NCI-H69 (cell line): ENCODE measurements around the gene SLC6A2.
A peak's percentile ranks its signal among the peaks of the same experiment; 100 is the strongest.
"Not testable (repeated sequence)": the region's sequence is repeated elsewhere in the genome, so short reads cannot be mapped to it uniquely, and the experiment has no call there.

Experiments
- DNase-seq: peaks from one replicate; lab custom pipeline; 2025; lab: John Stamatoyannopoulos, UW

SLC6A2 gene

DNA sequence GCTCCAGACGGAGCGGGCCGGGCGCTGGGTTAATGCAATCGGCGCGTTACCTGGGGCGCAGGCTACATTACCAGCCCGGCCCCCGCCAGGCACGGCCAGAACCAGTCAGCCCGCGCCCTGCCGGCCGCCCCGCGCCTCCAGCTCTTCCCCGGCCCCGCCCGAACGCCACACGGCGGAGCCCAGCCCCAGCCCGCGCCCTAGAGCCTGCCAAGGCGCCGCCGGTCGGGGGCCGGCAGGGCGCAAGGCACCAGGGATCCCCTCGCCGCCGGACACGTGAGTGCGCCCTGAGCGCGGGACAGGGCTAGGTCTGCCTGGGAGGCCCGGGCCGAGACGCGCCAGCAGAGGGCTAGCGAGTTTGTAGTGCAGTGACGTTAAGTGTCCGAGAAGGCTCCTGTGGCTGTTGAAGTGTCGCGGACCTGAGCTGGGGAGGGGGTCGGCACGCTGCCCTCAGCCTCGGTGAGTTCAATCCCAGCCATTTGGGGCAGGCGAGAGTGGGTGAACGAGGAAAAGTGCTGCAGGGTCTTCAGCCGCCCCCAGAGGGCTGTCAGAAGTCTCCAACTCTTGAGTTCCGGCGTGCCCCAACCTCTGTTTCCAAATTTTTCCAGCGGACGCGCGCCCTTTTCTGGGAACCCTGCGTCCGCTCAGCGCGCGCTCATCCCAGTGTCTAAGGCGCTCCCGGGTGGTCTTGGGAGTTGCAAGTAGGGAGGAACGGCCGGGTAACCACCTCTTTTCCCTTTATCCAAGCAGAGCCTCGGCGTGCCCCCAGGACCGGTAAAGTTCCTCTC, at the start of gene SLC6A2:
SLC6A2 (plus strand) TSS at position 92 of the 785 bp plus-strand sequence. CDS start 707 bp downstream, outside the sequence.
- peak; percentile 6 for DNase-seq

DNA sequence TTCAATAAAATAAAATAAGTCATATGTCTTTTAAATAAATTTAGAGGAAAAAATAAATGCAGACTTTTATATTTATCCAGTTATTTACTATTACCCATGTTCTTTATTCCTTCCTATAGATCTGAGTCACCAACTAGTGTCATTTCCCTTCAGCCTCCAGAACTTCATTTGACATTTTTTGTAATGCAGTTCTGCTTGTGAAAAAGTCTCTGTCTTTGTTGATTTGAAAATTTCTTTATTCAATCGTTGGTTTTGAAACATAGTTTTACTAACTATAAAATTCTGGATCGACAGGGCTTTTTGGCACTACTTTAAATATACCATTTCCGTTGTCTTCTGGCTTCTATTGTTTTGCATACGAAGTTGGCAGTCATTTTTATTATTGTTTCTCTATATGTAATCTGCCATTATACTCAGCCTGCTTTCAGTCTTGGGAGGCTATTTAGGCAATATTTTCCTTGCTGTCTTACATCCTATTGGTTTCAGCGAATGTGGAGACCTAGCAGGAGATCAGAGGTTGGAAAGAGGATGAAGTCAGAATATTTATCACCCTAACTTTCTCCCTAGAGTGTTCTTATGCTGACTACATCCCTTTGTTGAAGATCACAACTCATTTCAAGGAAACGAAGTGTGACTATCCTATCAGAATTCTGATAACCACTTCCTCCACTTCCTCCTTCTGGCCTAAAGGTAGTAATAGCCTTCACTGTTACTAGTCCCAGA, 42.0 kb upstream of the SLC6A2 start:
- DNase-seq: no peak

DNA sequence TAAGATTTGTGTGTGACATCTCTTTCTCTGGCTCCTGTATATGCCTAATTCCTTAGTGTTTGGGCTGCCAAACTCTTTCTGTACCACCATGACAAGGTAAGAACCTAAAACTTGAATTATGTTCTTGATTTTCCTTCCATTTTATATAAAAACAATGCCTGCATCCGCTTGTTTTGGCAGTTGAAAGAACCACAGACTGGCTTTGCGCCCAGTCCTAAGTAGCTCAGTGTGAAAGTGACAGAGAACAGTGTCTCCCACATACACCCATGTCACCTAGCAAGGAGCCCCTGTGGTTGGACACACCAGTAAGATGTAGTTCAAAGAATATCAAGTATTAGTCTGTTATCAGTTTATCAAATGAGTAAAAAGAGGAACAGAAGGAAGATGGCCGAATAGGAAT, 40.7 kb upstream of the SLC6A2 start:
- no peak for DNase-seq

DNA sequence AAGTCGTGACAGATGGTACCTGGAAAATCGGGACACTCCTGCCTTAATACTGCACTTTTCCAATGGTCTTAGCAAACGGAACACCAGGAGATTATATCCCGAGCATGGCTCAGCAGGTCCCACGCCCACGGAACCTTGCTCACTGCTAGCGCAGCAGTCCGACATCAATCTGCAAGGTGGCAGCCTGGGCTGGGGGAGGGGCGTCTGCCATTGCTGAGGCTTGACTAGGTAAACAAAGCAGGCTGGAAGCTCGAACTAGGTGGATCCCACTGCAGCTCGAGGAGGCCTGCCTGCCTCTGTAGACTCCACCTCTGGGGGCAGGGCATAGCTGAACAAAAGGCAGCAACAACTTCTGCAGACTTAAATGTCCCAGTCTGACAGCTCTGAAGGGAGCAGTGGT, 40.1 kb upstream of the SLC6A2 start:
- not testable (repeated sequence) for DNase-seq

DNA sequence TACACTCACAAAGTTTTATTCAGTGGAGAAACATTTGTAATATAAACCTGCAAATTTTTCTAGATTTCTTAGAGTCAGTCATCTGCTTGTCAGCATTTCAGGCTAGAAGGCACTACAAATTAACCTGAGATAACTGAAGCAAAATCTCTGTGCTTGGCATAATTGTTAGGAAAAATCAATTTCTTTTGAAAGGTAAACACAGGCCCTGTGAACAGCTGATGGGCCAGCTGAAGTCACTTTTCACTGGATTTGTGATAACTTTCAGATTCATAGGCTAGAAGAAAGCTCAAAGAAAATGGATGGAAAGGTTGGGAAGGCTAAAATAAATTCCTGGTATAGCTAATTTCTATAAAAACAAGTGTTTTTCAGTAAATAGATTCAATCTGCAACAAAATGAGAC, 34.0 kb upstream of the SLC6A2 start:
- no peak for DNase-seq

DNA sequence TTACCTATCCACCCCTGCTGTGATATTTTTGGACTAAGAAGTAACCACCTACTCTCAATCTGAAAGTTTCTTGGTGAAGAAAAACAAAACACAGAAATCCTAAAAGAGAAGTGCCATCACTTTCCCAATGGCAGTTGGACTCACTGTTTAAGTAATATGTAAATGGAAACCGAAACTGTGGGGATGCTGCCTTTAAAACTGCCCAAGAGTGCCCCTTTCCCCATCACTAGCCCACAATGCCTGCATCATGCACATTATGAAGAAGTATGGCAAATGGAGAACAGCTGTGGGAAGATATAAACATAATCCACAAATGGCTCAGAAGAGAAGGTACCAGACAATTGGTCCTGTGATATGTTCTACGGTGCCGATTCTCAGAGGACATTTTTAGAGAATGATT, 33.5 kb upstream of the SLC6A2 start:
- no peak for DNase-seq

DNA sequence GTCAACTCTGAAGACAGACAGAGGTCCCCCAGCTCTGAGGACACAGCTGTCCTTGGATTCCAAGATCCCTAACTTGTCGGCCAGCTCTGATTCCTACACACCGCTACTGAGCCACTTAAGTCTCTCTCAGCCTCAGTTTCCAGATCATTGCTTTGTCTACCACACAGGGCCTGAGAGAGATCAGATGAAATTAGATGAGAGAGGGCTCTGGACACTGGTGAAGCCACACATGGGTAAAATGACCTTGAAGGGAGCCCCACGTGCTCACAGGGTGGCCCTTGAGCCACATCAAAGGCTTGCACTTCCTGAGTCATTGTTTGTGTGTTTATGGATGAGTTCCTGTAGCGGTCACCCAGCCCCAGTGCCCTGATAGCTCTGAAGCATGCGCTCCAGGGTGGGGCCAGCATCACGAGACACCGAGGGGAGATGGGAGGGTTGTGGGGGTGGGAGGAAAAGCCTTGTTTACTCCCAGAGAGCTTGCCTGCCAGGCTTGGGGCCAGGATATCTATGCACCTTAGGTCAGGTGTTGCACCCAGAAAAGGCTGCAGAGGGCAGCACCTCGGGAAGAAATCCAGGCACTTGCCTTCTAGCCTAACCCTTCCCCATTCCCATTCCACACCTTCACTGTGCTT, 32.7 kb upstream of the SLC6A2 start:
- DNase-seq: peak; percentile 2

DNA sequence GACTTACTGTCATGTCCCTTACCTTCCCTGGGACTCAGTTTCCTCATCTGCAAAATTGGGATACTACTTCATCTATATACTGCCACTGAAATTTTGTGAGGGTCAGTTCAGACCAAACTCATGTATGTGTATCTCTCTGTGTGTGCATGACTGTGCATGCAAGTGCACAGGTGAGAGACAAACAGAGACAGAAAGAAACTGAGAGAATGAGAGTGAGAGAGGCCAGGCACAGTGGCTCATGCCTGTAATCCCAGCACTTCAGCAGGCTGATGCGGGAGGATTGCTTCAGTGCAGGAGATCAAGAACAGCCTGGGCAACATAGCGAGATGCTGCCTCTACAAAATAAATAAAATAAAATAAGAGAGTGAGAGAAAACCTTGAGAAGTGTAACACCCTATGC, 32.1 kb upstream of the SLC6A2 start:
- no peak for DNase-seq

DNA sequence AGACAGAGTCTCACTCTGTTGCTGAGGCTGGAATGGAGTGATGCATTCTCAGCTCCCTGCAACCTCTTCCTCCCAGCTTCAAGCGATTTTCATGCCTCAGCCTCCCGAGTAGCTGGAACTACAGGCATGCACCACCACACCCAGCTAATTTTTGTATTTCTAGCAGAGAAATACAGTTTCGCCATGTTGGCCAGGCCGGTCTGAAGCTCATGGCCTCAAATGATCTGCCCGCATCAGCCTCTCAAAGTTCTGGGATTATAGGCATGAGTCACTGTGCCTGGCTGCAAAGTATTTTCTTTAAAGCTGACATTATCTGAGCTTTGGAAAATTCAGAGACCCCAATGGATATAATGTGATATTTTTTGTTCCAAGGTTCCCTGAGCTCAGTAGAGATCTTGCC, 31.1 kb upstream of the SLC6A2 start:
- DNase-seq: no peak

DNA sequence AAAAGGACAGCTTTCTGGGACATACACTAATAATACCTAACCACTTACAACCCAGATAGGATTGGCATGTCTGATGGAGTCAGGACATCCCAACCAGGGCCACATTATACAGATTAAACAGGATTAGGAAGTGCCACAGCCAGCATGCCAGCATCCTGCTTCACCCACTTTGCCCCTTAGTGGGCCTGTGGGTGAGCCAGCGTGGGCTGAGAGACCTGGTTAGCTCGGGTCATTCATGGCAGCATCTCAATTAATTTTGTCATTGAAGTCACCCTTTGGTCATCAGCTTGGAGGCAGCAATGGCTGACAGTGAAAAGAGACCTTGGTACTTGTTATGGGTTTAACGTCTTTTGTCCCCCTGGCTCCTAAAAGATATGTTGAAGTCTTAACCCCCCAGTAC, 29.9 kb upstream of the SLC6A2 start:
- no peak for DNase-seq

DNA sequence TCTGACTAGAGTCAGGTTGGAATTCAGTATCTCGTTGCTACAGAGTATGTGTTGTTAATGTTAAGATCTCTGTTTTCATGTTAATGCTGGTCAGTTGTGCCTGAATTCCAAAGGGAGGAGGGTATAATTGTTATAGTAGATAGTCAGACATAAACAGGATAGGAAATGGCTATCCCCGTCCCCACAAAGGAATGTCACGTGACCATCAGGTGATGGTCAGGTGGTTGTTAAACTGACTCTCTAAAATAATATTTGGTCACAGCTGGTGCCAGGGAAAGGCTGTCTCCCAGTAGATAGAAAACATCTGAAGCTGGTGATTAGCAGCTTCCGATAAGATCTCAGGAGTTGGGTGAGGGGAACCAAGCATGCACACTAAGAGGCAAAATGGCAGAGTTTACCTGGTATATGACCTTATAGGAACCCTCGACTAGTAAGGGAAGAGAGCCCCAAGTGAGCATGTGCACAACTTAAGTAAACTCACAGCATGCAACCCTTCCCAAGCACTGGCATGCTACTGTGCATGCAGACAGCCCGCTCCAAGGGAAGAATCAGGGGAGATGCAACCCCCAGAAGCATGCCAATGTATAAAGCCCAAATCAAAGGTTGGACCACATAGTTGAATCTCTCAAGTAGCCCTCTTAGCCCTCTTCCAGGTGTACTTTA, 27.4 kb upstream of the SLC6A2 start:
- no peak for DNase-seq

DNA sequence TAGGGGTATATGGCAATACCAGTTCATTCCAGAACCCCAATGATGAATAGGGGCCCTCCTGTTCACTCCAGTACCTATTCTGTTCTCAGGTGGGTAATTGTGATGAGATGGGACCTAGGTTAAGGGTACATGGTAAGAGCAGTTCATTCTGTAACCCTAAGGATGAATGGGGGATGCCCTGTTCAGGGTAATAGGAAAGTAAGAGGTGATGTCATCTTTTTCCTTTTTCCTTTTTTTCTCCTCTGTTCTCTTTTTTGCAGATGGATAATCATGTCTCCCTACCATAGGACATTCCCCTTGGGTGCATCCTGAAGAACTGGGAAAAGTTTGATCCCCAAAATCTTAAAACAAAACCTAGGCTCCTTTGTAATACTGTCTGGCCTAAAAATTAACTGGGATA, 25.0 kb upstream of the SLC6A2 start:
- DNase-seq: no peak

DNA sequence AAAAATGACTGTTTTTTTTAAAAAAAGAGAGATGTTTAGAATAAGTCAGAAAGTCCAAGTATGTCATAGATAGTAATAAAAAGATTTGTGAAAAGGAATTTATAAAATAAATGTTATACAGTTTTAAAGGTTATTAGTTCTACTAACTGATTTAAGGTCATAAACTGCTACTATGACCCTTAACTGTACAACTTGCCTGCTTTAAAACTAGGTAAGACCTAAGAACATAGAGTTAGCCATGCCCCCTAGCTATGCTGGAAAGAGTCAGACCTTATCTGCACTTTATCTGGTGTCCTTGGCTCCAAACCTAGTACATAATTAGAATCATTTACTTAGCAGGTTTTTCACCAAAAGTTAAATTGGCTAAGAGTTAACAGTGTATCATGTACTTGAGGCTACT, 23.5 kb upstream of the SLC6A2 start:
- DNase-seq: no peak

DNA sequence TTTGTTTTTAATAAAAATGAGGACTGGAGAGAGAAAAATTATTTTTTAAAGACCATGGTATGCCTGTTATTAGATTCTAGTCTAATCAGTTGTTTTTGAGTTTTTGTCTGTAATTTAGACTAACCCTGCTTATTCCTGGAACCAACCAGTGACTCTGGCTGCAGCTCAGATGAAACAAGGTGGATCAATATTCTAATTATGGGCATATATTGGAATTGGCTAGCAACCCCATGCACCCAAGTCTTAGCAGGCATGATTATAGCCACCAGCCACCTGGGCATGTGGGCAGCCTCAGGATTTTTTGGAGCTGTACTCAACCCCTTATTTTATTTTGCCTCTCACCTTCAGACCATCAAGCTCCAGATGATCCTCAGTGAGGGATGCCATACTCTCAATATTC, 21.6 kb upstream of the SLC6A2 start:
- no peak for DNase-seq

DNA sequence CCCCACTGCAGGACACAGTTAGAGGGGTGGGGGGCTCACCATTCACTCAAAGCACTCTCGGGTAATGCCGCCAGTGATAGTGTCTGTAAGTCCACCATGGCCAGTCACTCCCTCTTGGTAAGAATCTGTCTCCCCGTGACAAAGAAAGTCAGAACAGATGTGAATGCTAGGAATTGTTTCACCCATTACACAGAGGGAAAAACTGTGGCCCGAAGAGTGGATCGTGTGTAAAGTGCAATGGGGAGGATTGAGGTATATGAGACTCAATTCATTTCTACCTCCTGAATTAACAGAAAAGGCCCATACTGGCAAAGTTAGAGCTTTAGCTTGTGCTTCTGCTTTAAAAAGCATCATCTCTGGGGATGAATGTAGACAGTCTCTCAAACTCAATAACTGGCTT, 17.5 kb upstream of the SLC6A2 start:
- DNase-seq: no peak

DNA sequence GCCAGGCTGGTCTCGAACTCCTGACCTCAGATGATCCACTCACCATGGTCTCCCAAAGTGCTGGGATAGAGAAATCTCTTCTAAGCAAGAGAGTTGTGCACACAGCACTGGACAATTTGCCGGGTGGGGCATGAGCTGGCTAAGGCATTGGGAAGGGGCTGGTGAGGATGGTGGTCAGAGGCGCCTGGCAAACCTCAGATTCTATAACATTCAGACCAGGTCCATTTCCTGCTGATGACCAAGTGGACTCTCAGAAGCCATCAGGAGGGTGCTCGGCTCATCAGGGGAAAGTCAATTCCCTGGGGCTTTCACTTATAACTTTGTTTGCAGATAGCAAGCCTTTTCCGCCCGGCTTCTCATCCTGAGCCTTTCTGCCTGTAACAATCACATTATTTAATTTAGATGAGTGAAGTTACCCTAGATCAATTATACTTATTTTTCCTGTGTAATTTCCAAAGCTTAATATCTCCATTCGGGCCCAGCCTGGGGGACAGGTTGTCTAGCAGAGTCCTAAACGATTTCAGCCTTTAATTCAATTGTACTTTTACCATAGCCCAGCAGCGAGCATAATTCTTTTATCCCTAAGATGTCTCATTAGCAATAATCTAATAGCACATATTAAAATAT, 15.0 kb upstream of the SLC6A2 start:
- DNase-seq: no peak

DNA sequence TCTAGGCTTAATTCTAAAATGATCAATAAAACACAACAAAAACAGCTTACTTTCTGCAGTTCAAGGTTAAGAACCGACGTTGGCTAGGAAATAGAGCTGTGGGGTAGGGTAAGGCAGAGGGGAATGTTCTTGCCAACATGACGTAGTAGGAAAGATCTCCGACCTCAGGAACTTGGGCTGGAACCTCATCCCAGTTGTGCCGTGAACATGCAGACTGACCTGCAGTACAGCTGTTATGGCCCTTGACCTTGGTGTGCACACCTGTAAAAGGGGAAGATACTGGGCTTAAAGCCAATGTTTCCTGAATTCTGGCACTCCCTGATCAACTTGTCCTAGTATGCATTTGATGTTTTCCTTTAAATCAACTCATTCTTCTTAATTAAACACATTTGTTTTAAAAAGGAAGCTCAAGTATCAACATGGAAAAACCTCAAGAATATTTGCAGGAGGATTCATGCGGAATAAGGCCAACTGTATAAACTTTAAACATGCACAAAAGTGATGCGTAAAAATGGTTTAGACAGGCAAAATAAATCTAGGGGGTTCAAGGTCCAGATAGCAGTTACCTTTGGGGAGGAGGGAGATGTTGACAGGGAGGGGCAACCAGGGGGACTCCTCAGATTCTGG, 14.2 kb upstream of the SLC6A2 start:
- no peak for DNase-seq

DNA sequence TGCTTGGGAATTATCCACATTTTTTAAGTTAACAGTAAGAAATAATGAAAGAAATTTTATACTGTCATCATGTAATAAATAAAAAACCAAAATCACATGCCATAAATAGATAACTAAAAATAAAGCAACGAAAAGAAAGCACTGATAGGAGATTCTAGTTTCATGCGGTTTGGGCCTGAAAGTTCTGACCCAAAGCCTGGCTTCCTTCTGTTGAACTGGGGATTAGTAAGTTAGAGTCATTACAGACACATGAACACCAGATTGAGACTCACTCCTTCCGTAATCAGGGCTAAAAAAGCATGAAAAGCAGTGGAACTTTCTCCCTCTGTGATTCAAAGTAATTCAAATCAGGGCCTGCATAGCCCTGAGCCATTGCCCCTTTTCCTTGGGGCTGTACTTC, 13.2 kb upstream of the SLC6A2 start:
- no peak for DNase-seq

DNA sequence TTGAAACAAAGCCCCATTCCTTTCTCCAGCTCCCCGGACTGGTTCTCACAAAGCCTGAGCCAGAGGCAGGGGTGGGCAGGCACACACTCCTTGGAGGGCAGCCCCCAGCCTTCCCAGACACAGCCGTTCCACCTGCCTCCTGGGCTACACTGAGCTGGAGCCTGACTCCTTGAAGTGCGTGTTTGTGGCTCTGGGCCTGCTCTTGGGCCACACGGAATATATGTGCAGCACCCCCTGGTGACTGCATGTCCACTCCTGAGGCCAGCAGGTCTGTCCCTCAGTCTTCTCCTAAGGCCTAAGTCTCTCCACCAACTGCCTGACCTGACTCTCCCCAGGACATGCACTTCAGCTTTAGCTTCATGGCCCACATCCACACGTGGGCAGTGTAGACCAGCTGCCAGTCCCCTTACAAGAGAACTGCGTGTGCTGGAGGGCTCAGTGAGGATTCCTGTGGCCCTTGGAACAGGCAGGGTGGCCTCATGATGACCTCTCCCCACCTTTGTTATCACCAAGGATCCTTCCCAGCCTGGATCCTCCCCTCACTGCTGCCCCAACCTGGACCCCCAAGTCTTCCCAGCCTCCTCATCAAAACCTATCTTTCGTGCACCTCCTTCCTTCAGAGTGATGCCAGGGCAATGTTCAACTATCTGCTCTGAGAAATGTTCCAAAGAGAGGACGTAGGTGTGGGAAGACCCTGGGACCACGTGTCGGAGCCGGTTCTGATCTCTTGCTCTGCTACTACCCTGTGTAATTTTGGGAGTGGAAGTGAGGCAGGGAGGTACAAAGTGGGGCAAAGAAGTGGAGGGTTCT, 12.4 kb upstream of the SLC6A2 start:
- no peak for DNase-seq

DNA sequence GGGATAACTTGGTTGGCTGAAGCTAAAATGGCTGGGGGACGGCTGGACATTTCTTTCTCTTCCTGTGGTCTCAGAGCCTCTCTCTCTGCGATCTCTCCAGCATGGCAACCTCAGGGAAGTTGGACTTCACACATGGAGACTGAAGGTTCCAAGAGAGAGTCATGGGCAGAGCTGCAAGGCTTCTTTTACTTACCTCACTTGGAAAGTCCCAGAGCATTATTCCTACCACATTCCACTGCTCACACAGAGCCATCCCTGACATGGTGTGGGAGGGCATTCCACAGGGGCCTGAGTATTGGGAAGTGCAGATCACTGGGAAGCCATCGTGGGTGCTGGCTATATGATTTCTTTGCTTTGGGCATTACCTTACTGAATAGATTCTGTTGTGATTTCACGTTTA, 9.8 kb upstream of the SLC6A2 start:
- DNase-seq: no peak

DNA sequence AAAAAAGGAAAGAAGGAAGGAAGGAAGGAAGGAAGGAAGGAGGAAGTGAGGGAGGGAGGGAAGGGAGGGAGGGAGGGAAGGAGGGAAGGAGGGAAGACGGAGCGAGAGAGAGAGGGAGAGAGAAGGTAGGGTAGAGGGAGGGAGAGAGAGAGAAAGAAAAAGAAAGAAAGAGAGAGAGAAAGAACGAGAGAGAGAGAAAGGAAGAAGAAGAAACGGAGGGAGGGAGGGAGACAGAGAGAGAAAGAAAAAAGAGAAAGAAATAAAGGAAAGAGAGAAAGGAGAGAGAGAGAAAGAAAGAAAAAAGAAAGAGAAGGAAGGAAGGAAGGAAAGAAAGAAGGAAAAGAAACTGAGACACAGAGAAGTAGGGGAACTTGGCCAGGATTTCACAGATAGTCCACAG, 8.4 kb upstream of the SLC6A2 start:
- DNase-seq: no peak
